Measurements from ENCODE around the gene DACT3.

The DACT3 gene

GRCh38 chr19:46661735-46662592 is 982 bp upstream of the DACT3 start:
- DNase-seq, result peak; percentile 82

- peak; percentile 20 for DNase-seq
These were observed 397 bp downstream of the DACT3 start for GRCh38 chr19:46660551-46661019.

GRCh38 chr19:46660008-46660517 is 919 bp downstream of the DACT3 start:
- no peak for DNase-seq

- no peak for DNase-seq
These were observed 1.6 kb downstream of the DACT3 start for GRCh38 chr19:46659151-46660007.

GRCh38 chr19:46656541-46656940 is 4.4 kb downstream of the DACT3 start:
- DNase-seq, result no peak

- no peak for DNase-seq
These were observed 6.3 kb downstream of the DACT3 start for GRCh38 chr19:46654621-46655152.

GRCh38 chr19:46650445-46650844 is 10.5 kb downstream of the DACT3 start:
- no peak for DNase-seq

- DNase-seq, result no peak
These were observed 11.7 kb downstream of the DACT3 start for GRCh38 chr19:46648961-46649960.

- no peak for DNase-seq
These were observed 12.7 kb downstream of the DACT3 start for GRCh38 chr19:46648060-46648960.

- no peak for DNase-seq
These were observed 14.6 kb downstream of the DACT3 start for GRCh38 chr19:46646402-46646801.

GRCh38 chr19:46644720-46645119 is 16.3 kb downstream of the DACT3 start:
- DNase-seq, result no peak

GRCh38 chr19:46640656-46641055 is 20.3 kb downstream of the DACT3 start:
- no peak for DNase-seq

- DNase-seq, result peak; percentile 36
These were observed 21.4 kb downstream of the DACT3 start for GRCh38 chr19:46639358-46640182.

- no peak for DNase-seq
These were observed 23.8 kb downstream of the DACT3 start for GRCh38 chr19:46637224-46637623.

- DNase-seq, result peak; percentile 36
These were observed 24.8 kb downstream of the DACT3 start, which contains the start of gene GNG8 for GRCh38 chr19:46635920-46636761. GNG8 (minus strand) TSS chr19:46636202; CDS start chr19:46634682, 1,520 bp downstream.

- no peak for DNase-seq
These were observed 26.2 kb downstream of the DACT3 start for GRCh38 chr19:46634656-46635218.

GRCh38 chr19:46634045-46634655 is 26.8 kb downstream of the DACT3 start:
- peak; percentile 96 for DNase-seq

- DNase-seq, result no peak
These were observed 27.9 kb downstream of the DACT3 start for GRCh38 chr19:46633130-46633529.

All from CD4-positive, alpha-beta T cell treated with Interleukin-17A for 1 hour (primary cell).